ENCODE measurements around the gene ATP6V0A1. TPM values are rescaled to one million over a fixed set of nuclear protein-coding genes. Genes with fewer than 3 reads are reported as not detected.

ATP6V0A1 gene
- total RNA-seq, 1 experiment from 2014 or later: 55.1 TPM

GRCh38 chr17:42456223-42457106, 2.2 kb upstream of the ATP6V0A1 start:
- Histone ChIP-seq H3K4me1 (replicated peaks; ENCODE audit: insufficient read depth) (peaks cover 41% of the 10 kb centered on the region), H3K4me3 (peak overlapping the region; percentile 24; the same call in 1 of the 2 replicates), H3K36me3 (ENCODE audit: low read depth) (peaks cover 4% of the 10 kb centered on the region; the same call in 1 of the 2 replicates), H3F3A (ENCODE audit: insufficient read depth, low read depth) (peaks cover 48% of the 10 kb centered on the region), H3K27me3 (ENCODE audit: insufficient read depth, low read depth) (no peaks in the 10 kb centered on the region), H3K79me2 (ENCODE audit: low read depth) (peaks cover 26% of the 10 kb centered on the region), H3K9me2 (ENCODE audit: insufficient read depth) (no peaks in the 10 kb centered on the region), H2AFZ (no peak overlapping the region), H3K27ac (peak overlapping the region; percentile 78), H3K9me3 (ENCODE audit: insufficient read depth, low read depth) (no peaks in the 10 kb centered on the region), H4K20me1 (ENCODE audit: insufficient read depth) (0 out of 2 replicates have a peak, but pooled peaks cover 8% of the 10 kb centered on the region), H3K4me2 (peak overlapping the region; percentile 86)
- CTCF ChIA-PET: interaction anchor here (0.7 kb wide), 1 partner anchor 189 kb away, joined by 3 read pairs; no protein-coding TSS in a partner anchor
- intact Hi-C loops (cut with micrococcal nuclease; ENCODE audit: unreplicated experiment): loop anchor here (5.0 kb wide), 1 partner anchor 61 kb away; no protein-coding TSS in a partner anchor
- POLR2A ChIA-PET (ENCODE audit: unreplicated experiment): no interaction called here
- peak in 1 of 2 experiments; percentile 79 for DNase-seq
- no TSS peak for BruUV-seq (replicated peaks)
- TF ChIP-seq, protein P1, sequence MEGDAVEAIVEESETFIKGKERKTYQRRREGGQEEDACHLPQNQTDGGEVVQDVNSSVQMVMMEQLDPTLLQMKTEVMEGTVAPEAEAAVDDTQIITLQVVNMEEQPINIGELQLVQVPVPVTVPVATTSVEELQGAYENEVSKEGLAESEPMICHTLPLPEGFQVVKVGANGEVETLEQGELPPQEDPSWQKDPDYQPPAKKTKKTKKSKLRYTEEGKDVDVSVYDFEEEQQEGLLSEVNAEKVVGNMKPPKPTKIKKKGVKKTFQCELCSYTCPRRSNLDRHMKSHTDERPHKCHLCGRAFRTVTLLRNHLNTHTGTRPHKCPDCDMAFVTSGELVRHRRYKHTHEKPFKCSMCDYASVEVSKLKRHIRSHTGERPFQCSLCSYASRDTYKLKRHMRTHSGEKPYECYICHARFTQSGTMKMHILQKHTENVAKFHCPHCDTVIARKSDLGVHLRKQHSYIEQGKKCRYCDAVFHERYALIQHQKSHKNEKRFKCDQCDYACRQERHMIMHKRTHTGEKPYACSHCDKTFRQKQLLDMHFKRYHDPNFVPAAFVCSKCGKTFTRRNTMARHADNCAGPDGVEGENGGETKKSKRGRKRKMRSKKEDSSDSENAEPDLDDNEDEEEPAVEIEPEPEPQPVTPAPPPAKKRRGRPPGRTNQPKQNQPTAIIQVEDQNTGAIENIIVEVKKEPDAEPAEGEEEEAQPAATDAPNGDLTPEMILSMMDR (conservative IDR thresholded peaks at IDR 0.05): no peak
- no peak for TF ChIP-seq EZH2 (IDR thresholded peaks at IDR 0.05; ENCODE audit: low read depth)

DNA sequence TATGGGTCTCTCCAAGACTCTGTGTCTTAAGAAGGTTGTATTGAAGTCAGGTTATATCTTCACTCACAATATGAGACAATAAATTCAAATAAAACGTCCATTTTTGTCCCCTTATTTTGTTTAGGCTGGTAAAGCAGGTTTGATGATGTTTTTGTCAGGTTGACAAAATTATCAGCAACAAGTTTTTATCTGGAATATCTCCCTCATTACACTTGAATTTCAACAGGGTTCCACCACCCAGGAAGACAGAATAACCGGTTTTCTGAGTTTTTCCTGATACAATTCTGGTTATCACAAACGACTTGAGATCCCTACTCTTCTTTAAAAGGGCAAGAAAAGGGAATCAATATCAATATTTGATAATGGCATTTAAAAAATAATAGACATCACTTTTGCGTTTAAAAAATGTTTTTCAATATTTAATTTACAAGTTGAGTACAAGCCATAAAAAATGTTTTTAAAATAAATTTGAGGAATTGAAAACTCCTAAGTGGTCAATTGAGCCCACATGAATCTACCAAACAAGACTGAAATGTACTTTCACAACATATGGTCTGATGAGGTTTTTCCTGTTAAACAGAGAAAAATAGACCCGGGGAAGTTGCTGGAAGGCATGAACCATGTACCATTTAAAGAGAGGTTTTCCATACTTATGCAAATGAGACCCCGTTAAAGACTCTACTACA, 1.4 kb upstream of the ATP6V0A1 start:
- TF ChIP-seq, protein P1 (conservative IDR thresholded peaks at IDR 0.05): no peak
- TF ChIP-seq EZH2 (IDR thresholded peaks at IDR 0.05; ENCODE audit: low read depth): no peak
- ChIA-PET POLR2A (ENCODE audit: unreplicated experiment) (no interaction called here), CTCF (no interaction called here)
- peaks cover 4% of the 10 kb centered on the region; the same call in 1 of the 2 replicates for H3K36me3 ChIP-seq (ENCODE audit: low read depth)
- H3K9me2 ChIP-seq (ENCODE audit: insufficient read depth): no peaks in the 10 kb centered on the region
- H3K4me3 ChIP-seq: peak overlapping the region; percentile 24; the same call in 1 of the 2 replicates
- 0 out of 2 replicates have a peak, but pooled peaks cover 8% of the 10 kb centered on the region for H4K20me1 ChIP-seq (ENCODE audit: insufficient read depth)
- peaks cover 41% of the 10 kb centered on the region for H3K4me1 ChIP-seq (replicated peaks; ENCODE audit: insufficient read depth)
- no peaks in the 10 kb centered on the region for H3K27me3 ChIP-seq (ENCODE audit: insufficient read depth, low read depth)
- H3K9me3 ChIP-seq (ENCODE audit: insufficient read depth, low read depth): no peaks in the 10 kb centered on the region
- peak overlapping the region; percentile 78 for H3K27ac ChIP-seq
- intact Hi-C loops (cut with micrococcal nuclease; ENCODE audit: unreplicated experiment): loop anchor here (5.0 kb wide), 1 partner anchor 60 kb away; no protein-coding TSS in a partner anchor
- DNase-seq: peak in 1 of 2 experiments; percentile 80
- H3F3A ChIP-seq (ENCODE audit: insufficient read depth, low read depth): peaks cover 48% of the 10 kb centered on the region
- peaks cover 34% of the 10 kb centered on the region for H3K79me2 ChIP-seq (ENCODE audit: low read depth)
- no peak overlapping the region for H2AFZ ChIP-seq
- H3K4me2 ChIP-seq: peak overlapping the region; percentile 86
- no TSS peak for BruUV-seq (replicated peaks)

GRCh38 chr17:42459256-42459800, 650 bp downstream of the ATP6V0A1 start:
- Histone ChIP-seq H3K9me2 (ENCODE audit: insufficient read depth) (no peaks in the 10 kb centered on the region), H3K4me2 (peak overlapping the region; percentile 86), H3K9me3 (ENCODE audit: insufficient read depth, low read depth) (no peaks in the 10 kb centered on the region), H3K79me2 (ENCODE audit: low read depth) (peaks cover 35% of the 10 kb centered on the region), H3K4me1 (replicated peaks; ENCODE audit: insufficient read depth) (peaks cover 41% of the 10 kb centered on the region), H4K20me1 (ENCODE audit: insufficient read depth) (0 out of 2 replicates have a peak, but pooled peaks cover 8% of the 10 kb centered on the region), H3K36me3 (ENCODE audit: low read depth) (peaks cover 10% of the 10 kb centered on the region; the same call in 1 of the 2 replicates), H3K27ac (peak overlapping the region; percentile 78), H3F3A (ENCODE audit: insufficient read depth, low read depth) (peaks cover 52% of the 10 kb centered on the region), H3K4me3 (peak overlapping the region; percentile 77), H2AFZ (peak overlapping the region; percentile 92), H3K27me3 (ENCODE audit: insufficient read depth, low read depth) (no peaks in the 10 kb centered on the region)
- DNase-seq: peak; percentile 6 to 64
- CTCF ChIA-PET: interaction anchor here (0.6 to 1.1 kb wide), 2 partner anchors 13 to 31 kb away, joined by 3 read pairs; no protein-coding TSS in a partner anchor
- intact Hi-C loops (cut with micrococcal nuclease; ENCODE audit: unreplicated experiment): loop anchor here (1.0 to 5.0 kb wide), 2 partner anchors 31 to 58 kb away; no protein-coding TSS in a partner anchor
- BruUV-seq (replicated peaks): no TSS peak
- POLR2A ChIA-PET (ENCODE audit: unreplicated experiment): no interaction called here
- TF ChIP-seq EZH2 (IDR thresholded peaks at IDR 0.05; ENCODE audit: low read depth): no peak
- TF ChIP-seq, protein P1 (conservative IDR thresholded peaks at IDR 0.05): peak; percentile 44; the same call in 1 of the 2 replicates
